Activated naive CD4-positive, alpha-beta T cell treated with anti-CD3 and anti-CD28 coated beads, Interleukin-2, amount 50 U/mL, for 24 hours (primary cell): ENCODE measurements around the gene SKIDA1.

Experiments
- H3K27ac Mint-ChIP-seq: one replicate; pipeline ENCODE4 v1.8.0; 2021; ENCODE audit warnings: mild to moderate bottlenecking, mixed read lengths
- H3K27me3 Mint-ChIP-seq: one replicate; pipeline ENCODE4 v1.8.0; 2021; ENCODE audit warnings: mixed read lengths
- H3K36me3 Mint-ChIP-seq: one replicate; pipeline ENCODE4 v1.8.0; 2021; ENCODE audit warnings: mixed read lengths
- H3K4me1 Mint-ChIP-seq: one replicate; pipeline ENCODE4 v1.8.0; 2021; ENCODE audit warnings: mixed read lengths
- H3K4me3 Mint-ChIP-seq: one replicate; pipeline ENCODE4 v1.8.0; 2021; ENCODE audit warnings: mild to moderate bottlenecking, mixed read lengths
- H3K9me3 Mint-ChIP-seq: one replicate; pipeline ENCODE4 v1.8.0; 2021; ENCODE audit warnings: mixed read lengths

The SKIDA1 gene

DNA sequence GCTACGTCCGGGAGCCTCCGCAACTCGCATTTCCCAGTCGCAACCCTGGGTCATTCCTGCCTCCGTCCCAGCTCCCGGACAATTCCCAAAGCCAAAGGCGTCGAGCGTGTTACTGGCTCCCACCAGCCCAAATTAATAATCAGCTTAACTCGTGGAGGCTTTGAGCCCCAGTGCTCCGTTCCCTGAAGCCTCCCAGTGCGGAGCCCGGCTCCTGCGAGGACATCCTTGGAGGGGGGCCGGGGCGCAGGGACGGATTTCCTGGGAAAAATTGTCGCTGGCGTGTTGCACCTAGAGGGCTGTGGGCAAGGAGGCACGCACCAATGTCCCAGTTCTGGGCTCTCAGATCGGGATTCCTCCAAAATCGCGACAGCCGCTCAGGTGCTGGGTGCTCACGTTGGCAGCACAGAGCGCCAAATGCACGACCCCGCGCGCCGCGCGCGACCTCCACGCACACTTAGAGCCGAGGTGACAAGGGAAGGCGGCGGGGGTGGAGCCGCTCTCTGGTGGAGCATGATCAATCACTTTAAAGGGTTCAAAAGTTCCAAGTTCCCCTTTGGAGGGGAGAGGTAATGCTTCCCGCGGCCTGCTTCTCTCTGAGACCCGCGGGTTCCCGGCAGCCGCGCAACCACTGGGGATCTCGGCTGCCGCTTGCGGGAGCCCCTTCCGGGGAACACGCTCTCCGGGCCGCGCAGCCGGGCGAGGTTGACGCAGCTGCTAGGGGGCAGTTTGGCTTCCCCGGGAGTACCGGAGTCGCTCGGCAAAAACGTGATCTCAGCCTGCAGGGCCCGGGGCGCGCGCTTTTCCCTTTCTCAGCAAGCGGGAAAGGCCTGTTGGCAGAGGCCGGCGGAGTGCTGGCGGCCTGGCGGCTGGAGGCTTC lies 25.5 kb downstream of the SKIDA1 start:
- H3K27ac Mint-ChIP-seq: no peak overlapping the region
- H3K4me1 Mint-ChIP-seq: peaks cover 19% of the 10 kb centered on the region
- H3K4me3 Mint-ChIP-seq: peak overlapping the region; percentile 3
- peaks cover 2% of the 10 kb centered on the region for H3K36me3 Mint-ChIP-seq
- H3K27me3 Mint-ChIP-seq: peaks cover 37% of the 10 kb centered on the region
- no peaks in the 10 kb centered on the region for H3K9me3 Mint-ChIP-seq

- H3K36me3 Mint-ChIP-seq: peaks cover 2% of the 10 kb centered on the region
- H3K9me3 Mint-ChIP-seq: no peaks in the 10 kb centered on the region
- H3K27ac Mint-ChIP-seq: peak overlapping the region; percentile 26
- H3K27me3 Mint-ChIP-seq: peaks cover 42% of the 10 kb centered on the region
- peaks cover 24% of the 10 kb centered on the region for H3K4me1 Mint-ChIP-seq
- no peak overlapping the region for H3K4me3 Mint-ChIP-seq
Measured at GRCh38 chr10:21498986-21499385, 26.5 kb downstream of the SKIDA1 start.

- Mint-ChIP-seq H3K9me3 (no peaks in the 10 kb centered on the region), H3K27me3 (peaks cover 42% of the 10 kb centered on the region), H3K4me1 (peaks cover 25% of the 10 kb centered on the region), H3K27ac (no peak overlapping the region), H3K4me3 (peak overlapping the region; percentile 35), H3K36me3 (peaks cover 2% of the 10 kb centered on the region)
Measured at GRCh38 chr10:21498377-21498776, 27.1 kb downstream of the SKIDA1 start.

DNA sequence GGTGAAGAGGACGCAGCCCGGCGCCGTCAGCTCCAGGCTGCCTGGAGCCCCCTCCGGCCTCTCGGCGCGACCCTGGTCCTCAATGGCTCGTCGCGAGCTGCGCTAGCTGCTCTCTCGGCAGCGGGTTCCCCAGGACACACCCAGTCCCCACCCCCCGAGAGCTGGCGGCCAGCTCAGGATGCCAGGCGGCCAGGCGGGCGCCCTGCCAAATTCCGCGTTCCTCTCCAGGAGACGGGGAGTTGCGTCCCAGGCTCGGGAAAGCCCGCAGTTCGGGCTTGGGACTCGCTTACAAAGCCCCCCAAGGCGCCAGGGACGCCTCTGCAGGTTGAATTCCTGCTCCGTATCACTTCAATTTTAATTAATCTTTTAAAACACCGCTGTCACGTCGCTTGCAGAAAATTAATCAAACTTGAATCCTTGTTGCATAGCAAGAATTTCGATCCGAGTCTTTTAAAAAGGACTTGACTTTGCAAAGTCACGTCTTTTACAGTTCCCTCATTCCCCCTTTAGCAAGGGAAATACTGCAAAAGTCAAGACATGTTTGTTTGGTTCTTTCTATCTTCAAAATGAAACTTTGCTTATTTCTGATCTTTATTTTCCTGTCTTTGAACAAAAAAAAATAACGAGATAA lies 28.2 kb downstream of the SKIDA1 start:
- peak overlapping the region; percentile 30 for H3K27ac Mint-ChIP-seq
- H3K4me3 Mint-ChIP-seq: peak overlapping the region; percentile 35
- H3K9me3 Mint-ChIP-seq: no peaks in the 10 kb centered on the region
- peaks cover 40% of the 10 kb centered on the region for H3K27me3 Mint-ChIP-seq
- H3K36me3 Mint-ChIP-seq: peaks cover 2% of the 10 kb centered on the region
- peaks cover 25% of the 10 kb centered on the region for H3K4me1 Mint-ChIP-seq

GRCh38 chr10:21496343-21497176 lies 28.9 kb downstream of the SKIDA1 start:
- Mint-ChIP-seq H3K9me3 (no peaks in the 10 kb centered on the region), H3K27ac (no peak overlapping the region), H3K27me3 (peaks cover 38% of the 10 kb centered on the region), H3K4me1 (peaks cover 25% of the 10 kb centered on the region), H3K36me3 (peaks cover 2% of the 10 kb centered on the region), H3K4me3 (peak overlapping the region; percentile 86)

- H3K4me1 Mint-ChIP-seq: peaks cover 25% of the 10 kb centered on the region
- peak overlapping the region; percentile 92 for H3K4me3 Mint-ChIP-seq
- H3K27me3 Mint-ChIP-seq: peaks cover 36% of the 10 kb centered on the region
- H3K27ac Mint-ChIP-seq: peak overlapping the region; percentile 46
- H3K36me3 Mint-ChIP-seq: peaks cover 2% of the 10 kb centered on the region
- no peaks in the 10 kb centered on the region for H3K9me3 Mint-ChIP-seq
Measured at GRCh38 chr10:21495752-21496342, 29.6 kb downstream of the SKIDA1 start.

DNA sequence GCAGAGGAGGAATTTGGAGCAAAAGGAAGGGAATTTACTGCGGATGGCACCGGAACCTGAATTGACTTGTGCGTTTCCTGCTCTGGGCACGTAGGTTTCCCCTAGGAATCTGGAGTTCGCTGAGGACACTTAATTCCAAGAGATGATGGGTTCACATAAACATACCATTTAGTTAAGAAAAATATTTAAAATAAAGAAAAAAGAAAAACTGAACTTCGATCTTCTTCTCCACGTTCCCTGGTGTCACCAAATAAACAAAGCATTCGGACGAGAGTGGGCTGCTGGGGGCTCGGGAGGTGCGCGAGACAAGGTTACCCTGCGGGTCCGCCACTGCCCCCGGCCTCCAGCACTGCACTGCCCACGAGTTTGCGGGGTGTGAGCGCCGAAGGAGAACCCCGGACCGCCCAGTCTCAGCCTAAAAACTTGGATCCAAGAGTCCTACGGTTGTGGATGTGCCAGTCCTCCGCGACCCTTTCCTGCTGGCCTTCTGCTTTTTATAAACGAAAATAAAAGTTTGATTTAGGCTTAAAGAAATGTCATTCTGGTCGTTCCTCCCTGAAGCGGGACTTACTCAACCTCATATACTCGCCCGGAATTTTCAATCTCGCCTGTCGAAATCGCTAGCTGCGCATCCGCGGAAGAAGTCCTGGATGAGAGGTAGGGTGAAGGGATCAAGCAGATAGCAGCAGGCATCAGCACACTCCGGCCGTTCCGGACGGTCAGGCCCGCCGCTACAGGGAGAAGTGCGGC lies 30.3 kb downstream of the SKIDA1 start:
- peaks cover 2% of the 10 kb centered on the region for H3K36me3 Mint-ChIP-seq
- peak overlapping the region; percentile 46 for H3K27ac Mint-ChIP-seq
- H3K4me3 Mint-ChIP-seq: peak overlapping the region; percentile 92
- peaks cover 39% of the 10 kb centered on the region for H3K27me3 Mint-ChIP-seq
- no peaks in the 10 kb centered on the region for H3K9me3 Mint-ChIP-seq
- peaks cover 25% of the 10 kb centered on the region for H3K4me1 Mint-ChIP-seq

DNA sequence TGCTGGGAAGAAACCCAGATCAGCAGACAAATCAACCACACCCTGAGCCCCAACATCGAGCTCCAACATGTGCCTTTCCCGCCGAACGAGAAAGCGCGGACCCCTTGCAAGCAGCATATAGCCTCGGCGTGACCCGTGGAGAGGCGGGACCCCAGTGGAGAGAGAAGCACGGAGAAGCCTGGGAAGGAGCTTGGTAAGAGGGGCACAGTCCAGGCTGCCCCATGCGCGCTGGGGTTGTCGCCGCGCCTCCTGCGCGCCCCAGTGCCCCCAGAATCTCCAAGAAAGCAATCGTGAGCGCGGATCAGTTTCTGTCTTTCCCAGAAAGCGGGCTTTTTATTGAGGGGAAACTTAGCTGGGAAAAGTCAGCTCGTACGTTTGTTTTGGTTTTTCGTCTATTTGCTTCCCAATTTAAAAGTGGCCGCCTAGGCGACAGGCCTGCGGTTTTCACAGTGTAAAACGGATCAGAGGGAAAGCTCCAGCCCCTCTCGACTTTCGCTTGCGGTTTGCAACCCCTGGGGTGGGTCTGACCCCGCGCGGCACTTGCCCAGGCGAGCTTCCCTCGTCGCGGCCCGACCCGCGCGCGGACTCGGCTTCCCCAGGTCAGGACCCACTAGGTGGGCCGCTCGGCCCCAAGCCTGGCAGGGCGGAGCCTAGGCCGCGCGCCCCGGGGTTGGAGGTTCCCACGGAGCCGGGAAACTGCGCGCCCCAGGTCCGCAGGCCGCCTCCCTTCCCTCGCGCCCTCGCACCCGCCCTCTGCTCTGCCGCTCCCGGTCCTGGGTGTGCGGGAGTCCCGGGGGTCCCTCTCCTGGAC lies 31.1 kb downstream of the SKIDA1 start:
- no peaks in the 10 kb centered on the region for H3K9me3 Mint-ChIP-seq
- H3K4me1 Mint-ChIP-seq: peaks cover 24% of the 10 kb centered on the region
- peaks cover 2% of the 10 kb centered on the region for H3K36me3 Mint-ChIP-seq
- H3K27ac Mint-ChIP-seq: no peak overlapping the region
- H3K27me3 Mint-ChIP-seq: peaks cover 37% of the 10 kb centered on the region
- H3K4me3 Mint-ChIP-seq: peak overlapping the region; percentile 92

GRCh38 chr10:21493784-21494183 lies 31.7 kb downstream of the SKIDA1 start:
- Mint-ChIP-seq H3K36me3 (no peaks in the 10 kb centered on the region), H3K27ac (no peak overlapping the region), H3K27me3 (peaks cover 31% of the 10 kb centered on the region), H3K4me3 (peak overlapping the region; percentile 82), H3K4me1 (peaks cover 21% of the 10 kb centered on the region), H3K9me3 (no peaks in the 10 kb centered on the region)

DNA sequence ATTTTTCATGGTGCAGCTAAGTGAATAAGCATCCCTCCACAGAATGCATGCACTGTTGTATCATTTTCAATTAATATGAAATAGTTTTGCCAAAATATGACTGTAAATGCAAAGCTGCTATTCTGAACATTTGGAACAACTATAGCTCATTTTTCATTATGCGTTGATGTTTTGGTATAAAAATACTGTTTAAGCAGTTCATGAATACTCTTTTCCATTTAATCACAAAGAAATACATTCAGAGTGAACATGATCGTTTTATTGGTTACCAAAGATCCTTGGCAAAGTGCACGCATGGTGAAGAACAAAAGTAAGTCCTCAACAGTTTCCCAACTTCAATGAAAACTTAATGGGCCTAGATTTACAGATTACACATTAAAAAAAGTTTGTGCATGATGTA lies 33.1 kb downstream of the SKIDA1 start:
- peaks cover 17% of the 10 kb centered on the region for H3K27me3 Mint-ChIP-seq
- no peaks in the 10 kb centered on the region for H3K36me3 Mint-ChIP-seq
- peaks cover 14% of the 10 kb centered on the region for H3K4me1 Mint-ChIP-seq
- no peaks in the 10 kb centered on the region for H3K9me3 Mint-ChIP-seq
- H3K4me3 Mint-ChIP-seq: no peak overlapping the region
- no peak overlapping the region for H3K27ac Mint-ChIP-seq

- no peak overlapping the region for H3K4me3 Mint-ChIP-seq
- H3K36me3 Mint-ChIP-seq: no peaks in the 10 kb centered on the region
- peaks cover 17% of the 10 kb centered on the region for H3K27me3 Mint-ChIP-seq
- no peaks in the 10 kb centered on the region for H3K9me3 Mint-ChIP-seq
- peaks cover 12% of the 10 kb centered on the region for H3K4me1 Mint-ChIP-seq
- H3K27ac Mint-ChIP-seq: no peak overlapping the region
Measured at GRCh38 chr10:21490711-21491105, 34.8 kb downstream of the SKIDA1 start.

- H3K4me1 Mint-ChIP-seq: peaks cover 7% of the 10 kb centered on the region
- peaks cover 13% of the 10 kb centered on the region for H3K27me3 Mint-ChIP-seq
- no peaks in the 10 kb centered on the region for H3K9me3 Mint-ChIP-seq
- H3K36me3 Mint-ChIP-seq: no peaks in the 10 kb centered on the region
- no peak overlapping the region for H3K27ac Mint-ChIP-seq
- H3K4me3 Mint-ChIP-seq: no peak overlapping the region
Measured at GRCh38 chr10:21490028-21490710, 35.3 kb downstream of the SKIDA1 start.

- H3K4me3 Mint-ChIP-seq: no peak overlapping the region
- H3K9me3 Mint-ChIP-seq: no peaks in the 10 kb centered on the region
- no peaks in the 10 kb centered on the region for H3K36me3 Mint-ChIP-seq
- peaks cover 1% of the 10 kb centered on the region for H3K4me1 Mint-ChIP-seq
- H3K27me3 Mint-ChIP-seq: peaks cover 7% of the 10 kb centered on the region
- no peak overlapping the region for H3K27ac Mint-ChIP-seq
Measured at GRCh38 chr10:21488957-21489446, 36.5 kb downstream of the SKIDA1 start.
